Skeletal muscle cell (primary cell): ENCODE results near the gene TTC28.
A peak's percentile ranks its signal among the peaks of the same experiment; 100 is the strongest.
"Not testable (repeated sequence)": the region's sequence is repeated elsewhere in the genome, so short reads cannot be mapped to it uniquely, and the experiment has no call there.

Experiments
- DNase-seq: peaks from one replicate; pipeline ENCODE4 v3.0.0-alpha.2; 2010; ENCODE audit warnings: low read depth
- H3K4me3 ChIP-seq: 2 replicates; pipeline ENCODE4 v1.5.1; 2011; ENCODE audit warnings: low read depth, mild to moderate bottlenecking, control low read depth, low read length, moderate library complexity

TTC28 gene

GRCh38 chr22:28111501-28112189 is 568.0 kb downstream of the TTC28 start:
- H3K4me3 ChIP-seq = no peak overlapping the region
- no peak for DNase-seq

DNA sequence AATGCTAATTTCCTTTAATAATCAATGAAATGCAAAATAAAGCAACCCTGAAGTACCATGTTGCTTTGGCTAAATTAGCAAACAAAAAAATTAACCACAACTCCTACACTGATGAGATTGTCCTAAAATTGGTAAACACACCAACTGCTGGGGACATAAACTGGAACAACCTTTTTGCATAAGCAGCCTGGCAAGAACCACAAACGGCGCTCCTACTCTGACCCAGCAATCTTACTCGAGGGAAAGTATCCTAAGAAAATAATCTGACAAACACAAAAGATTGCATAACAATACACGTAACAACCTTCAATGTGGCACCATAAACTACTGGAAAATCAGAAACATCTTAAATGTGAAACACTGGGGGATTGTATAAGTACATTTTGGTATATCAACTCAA is 570.8 kb downstream of the TTC28 start:
- H3K4me3 ChIP-seq = no peak overlapping the region
- no peak for DNase-seq

GRCh38 chr22:28106617-28107016 is 573.0 kb downstream of the TTC28 start:
- DNase-seq = no peak
- H3K4me3 ChIP-seq = no peak overlapping the region

GRCh38 chr22:28105988-28106387 is 573.7 kb downstream of the TTC28 start:
- H3K4me3 ChIP-seq = no peak overlapping the region
- DNase-seq = no peak

- DNase-seq = no peak
Observed at GRCh38 chr22:28105413-28105812, 574.2 kb downstream of the TTC28 start.

GRCh38 chr22:28103596-28103995 is 576.0 kb downstream of the TTC28 start:
- no peak overlapping the region for H3K4me3 ChIP-seq
- no peak for DNase-seq

More at GRCh38 chr22:28105413-28105812, 574.2 kb downstream of the TTC28 start:
- no peak overlapping the region for H3K4me3 ChIP-seq

- no peak overlapping the region for H3K4me3 ChIP-seq
- no peak for DNase-seq
Observed at GRCh38 chr22:28102151-28102812, 577.4 kb downstream of the TTC28 start.

GRCh38 chr22:28097627-28098026 is 582.0 kb downstream of the TTC28 start:
- DNase-seq = no peak

GRCh38 chr22:28096161-28096560 is 583.5 kb downstream of the TTC28 start:
- no peak overlapping the region for H3K4me3 ChIP-seq
- no peak for DNase-seq

More at GRCh38 chr22:28097627-28098026, 582.0 kb downstream of the TTC28 start:
- no peak overlapping the region for H3K4me3 ChIP-seq

- H3K4me3 ChIP-seq = no peak overlapping the region
- DNase-seq = no peak
Observed at GRCh38 chr22:28095316-28096095, 584.1 kb downstream of the TTC28 start.

GRCh38 chr22:28094771-28095170 is 584.9 kb downstream of the TTC28 start:
- DNase-seq = no peak
- no peak overlapping the region for H3K4me3 ChIP-seq

DNA sequence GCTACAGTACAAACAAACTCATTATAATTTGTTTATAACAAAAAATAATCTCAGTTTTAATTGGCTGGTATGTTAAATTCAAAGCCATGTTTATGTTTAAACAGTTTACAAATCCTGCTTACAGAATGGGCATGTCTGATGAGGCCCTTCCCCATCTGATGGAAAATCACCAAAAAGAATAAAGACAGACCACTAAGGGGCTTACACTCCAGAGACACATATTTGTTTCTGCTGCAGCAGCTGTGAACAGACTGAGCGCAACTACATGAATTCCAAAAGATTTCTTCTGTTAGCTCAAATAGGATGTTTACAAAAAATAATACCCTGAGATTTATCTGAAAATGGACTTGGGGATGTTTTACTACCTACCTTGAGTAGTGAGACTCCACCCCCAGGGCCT is 585.9 kb downstream of the TTC28 start:
- H3K4me3 ChIP-seq = no peak overlapping the region
- DNase-seq = no peak

GRCh38 chr22:28091486-28091885 is 588.2 kb downstream of the TTC28 start:
- no peak overlapping the region for H3K4me3 ChIP-seq
- DNase-seq = no peak

- not testable (repeated sequence) for H3K4me3 ChIP-seq, DNase-seq
Observed at GRCh38 chr22:28089541-28089940, 590.1 kb downstream of the TTC28 start.

DNA sequence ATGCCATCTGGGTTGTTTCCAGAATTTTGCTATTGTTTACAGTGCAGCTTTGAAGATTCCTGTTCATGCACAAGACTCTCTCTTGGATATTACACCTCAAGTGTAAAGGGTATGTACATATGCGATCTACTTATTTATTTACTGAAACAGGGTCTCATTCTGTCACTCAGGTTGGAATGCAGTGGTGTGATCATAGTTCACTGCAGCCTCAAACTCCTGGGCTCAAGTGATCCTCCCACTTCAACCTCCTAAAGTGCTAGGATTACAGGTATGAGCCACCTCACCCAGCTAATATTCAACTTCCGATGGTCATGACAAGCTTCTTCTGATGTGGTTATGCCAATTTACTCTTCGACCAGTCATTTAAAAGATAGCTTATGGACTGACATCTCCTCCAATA is 602.5 kb downstream of the TTC28 start:
- no peak for DNase-seq
- H3K4me3 ChIP-seq = no peak overlapping the region

DNA sequence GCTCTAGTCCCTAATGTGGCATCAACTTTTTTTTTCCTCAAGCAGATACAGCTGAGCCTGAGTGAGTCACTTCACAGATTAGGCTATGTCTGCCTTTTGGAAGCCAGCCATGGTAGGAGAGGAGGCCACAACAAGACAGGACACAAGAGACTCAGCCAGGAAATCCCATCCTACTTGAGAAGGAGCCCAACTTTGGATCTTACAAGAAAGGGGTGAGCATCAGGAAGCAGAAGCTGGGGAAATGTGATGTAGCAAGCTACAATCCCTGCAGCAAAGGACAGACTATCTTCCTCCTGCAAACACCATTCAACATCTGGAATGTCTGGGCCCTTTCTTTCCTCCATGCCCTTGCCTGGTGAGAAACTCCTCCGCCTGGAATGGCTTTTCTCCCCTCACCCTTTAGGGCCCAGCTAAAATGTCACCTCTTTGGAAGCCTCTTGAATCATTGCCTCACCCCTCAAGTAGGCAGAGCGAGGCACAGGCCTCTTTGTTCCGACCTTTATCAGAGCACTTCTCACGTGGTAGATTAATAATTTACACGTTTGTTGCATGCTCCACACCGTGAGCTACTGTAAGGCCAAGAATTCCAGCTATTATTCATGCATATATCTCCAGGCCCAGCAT is 604.2 kb downstream of the TTC28 start:
- DNase-seq = peak; percentile 77
- no peak overlapping the region for H3K4me3 ChIP-seq

GRCh38 chr22:28074526-28074925 is 605.1 kb downstream of the TTC28 start:
- DNase-seq = no peak
- H3K4me3 ChIP-seq = no peak overlapping the region

- H3K4me3 ChIP-seq = no peak overlapping the region
- no peak for DNase-seq
Observed at GRCh38 chr22:28072066-28072465, 607.6 kb downstream of the TTC28 start.

DNA sequence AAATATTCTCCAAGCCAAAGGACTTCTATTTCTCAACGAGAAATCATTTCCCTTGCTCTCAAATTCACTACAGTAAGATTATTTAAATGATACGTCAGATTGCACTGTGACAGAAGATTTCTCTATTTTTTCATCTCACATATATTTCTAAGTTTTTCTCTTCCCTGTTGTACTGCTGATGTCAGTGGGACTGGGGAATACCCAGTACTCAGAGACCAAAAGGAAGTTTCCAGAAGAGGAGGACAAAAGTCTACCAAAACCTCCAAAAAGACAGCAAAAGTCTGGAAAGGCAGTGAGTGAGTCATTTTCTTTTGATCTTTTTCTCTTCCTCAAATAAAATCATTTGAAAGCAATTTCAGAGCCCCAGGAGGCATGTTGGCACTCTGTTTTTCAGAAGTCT is 610.8 kb downstream of the TTC28 start:
- no peak for DNase-seq
- H3K4me3 ChIP-seq = no peak overlapping the region

DNA sequence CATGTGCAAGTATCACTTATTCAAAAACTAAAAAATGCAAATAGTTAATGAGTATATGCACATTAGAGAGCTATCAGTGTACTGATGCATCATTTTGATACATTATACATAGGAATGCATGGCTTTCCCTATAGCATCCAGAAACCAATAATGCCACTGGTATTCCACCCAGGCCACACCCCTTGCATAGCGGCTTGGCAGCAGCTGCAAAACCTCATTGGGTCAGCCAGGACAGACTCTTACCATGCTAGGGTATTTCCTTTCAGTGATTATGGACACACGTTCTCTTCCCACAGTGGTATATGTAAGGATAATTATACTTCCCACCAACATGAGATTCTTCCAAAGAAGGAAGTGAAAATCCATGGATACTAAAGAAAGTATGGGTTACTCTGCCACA is 614.7 kb downstream of the TTC28 start:
- H3K4me3 ChIP-seq = no peak overlapping the region
- no peak for DNase-seq
